ENCODE data around the gene PARD3B.
A peak's percentile ranks its signal among the peaks of the same experiment; 100 is the strongest.

The PARD3B gene

GRCh38 chr2:205561441-205561840, 1016.2 kb downstream of the PARD3B start:
- H3K4me3 ChIP-seq (replicated peaks; ENCODE audit: low read depth, low read length), result no peak overlapping the region
- TF ChIP-seq CTCF (IDR thresholded peaks at IDR 0.05; ENCODE audit: insufficient read depth, low read length, poor library complexity, severe bottlenecking), result no peak
- no peak for DNase-seq (ENCODE audit: extremely low read depth, insufficient read length)
- no peaks in the 10 kb centered on the region; the same call in 1 of the 2 replicates for H3K27me3 ChIP-seq (replicated peaks; ENCODE audit: control insufficient read depth, insufficient read depth, low read length)
- no peaks in the 10 kb centered on the region for H3K36me3 ChIP-seq (ENCODE audit: control insufficient read depth, insufficient read depth, low read length)

GRCh38 chr2:205563646-205564045, 1018.4 kb downstream of the PARD3B start:
- Histone ChIP-seq H3K27me3 (replicated peaks; ENCODE audit: control insufficient read depth, insufficient read depth, low read length) (no peaks in the 10 kb centered on the region; the same call in 1 of the 2 replicates), H3K36me3 (ENCODE audit: control insufficient read depth, insufficient read depth, low read length) (no peaks in the 10 kb centered on the region), H3K4me3 (replicated peaks; ENCODE audit: low read depth, low read length) (no peak overlapping the region)
- peak; percentile 61 for TF ChIP-seq CTCF (IDR thresholded peaks at IDR 0.05; ENCODE audit: insufficient read depth, low read length, poor library complexity, severe bottlenecking)
- DNase-seq (ENCODE audit: extremely low read depth, insufficient read length), result no peak

DNA sequence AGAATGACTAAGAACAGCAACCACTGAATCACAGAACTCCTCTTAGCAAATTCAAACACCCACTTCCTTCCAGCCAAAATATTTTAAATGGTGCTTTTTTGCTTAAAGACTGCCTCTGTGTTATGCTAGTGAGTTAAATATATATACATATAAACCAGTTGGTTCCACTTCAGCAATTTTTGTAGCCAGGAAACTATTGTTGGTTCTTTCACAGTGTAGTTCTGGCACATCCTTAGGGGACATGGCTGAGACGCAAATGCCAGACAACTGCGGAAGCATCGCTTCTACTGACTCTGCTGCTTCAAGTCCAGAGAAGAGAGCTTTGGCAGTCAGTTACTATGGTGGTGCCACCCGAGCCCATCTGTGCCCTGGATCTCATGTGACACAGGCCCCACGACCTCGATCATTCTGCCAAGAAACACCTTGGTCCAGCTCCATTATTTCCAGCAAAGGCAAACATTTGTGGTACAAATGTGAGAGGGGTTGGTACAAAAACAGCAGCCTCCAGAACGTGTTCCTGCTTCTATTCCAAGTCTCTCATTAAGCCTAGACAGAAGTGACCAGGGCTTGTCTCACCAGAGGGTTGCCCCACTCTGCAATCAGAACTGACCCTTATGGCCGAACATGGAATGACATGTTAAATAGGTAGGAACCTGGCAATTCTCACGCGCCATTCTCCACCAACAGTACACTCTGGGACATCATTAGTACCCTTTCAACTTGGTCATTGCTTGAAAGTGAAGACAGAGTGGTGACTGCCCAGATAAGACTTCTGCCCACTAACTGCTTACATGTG, 1019.3 kb downstream of the PARD3B start:
- H3K27me3 ChIP-seq (replicated peaks; ENCODE audit: control insufficient read depth, insufficient read depth, low read length), result no peaks in the 10 kb centered on the region; the same call in 1 of the 2 replicates
- no peak overlapping the region for H3K4me3 ChIP-seq (replicated peaks; ENCODE audit: low read depth, low read length)
- no peak for TF ChIP-seq CTCF (IDR thresholded peaks at IDR 0.05; ENCODE audit: insufficient read depth, low read length, poor library complexity, severe bottlenecking)
- no peaks in the 10 kb centered on the region for H3K36me3 ChIP-seq (ENCODE audit: control insufficient read depth, insufficient read depth, low read length)
- DNase-seq (ENCODE audit: extremely low read depth, insufficient read length), result no peak

DNA sequence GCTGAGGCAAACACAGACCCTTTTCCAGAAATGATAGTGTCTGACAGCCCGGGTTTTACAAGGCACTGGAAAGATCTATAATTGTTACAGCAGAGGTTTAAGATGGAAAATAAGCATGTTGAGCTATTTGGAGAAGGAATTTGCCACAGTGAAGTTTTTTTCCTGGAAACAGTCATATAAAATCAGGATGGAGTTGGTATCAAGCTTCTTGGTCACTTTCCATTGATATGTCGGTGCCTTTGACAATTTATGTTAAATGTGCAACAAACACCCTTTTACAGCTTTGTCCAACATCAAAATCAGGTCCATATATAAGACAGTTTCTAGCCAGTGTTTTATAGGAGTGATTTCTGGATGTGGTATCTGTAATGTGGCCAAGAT, 1019.9 kb downstream of the PARD3B start:
- Histone ChIP-seq H3K36me3 (ENCODE audit: control insufficient read depth, insufficient read depth, low read length) (no peaks in the 10 kb centered on the region), H3K4me3 (replicated peaks; ENCODE audit: low read depth, low read length) (no peak overlapping the region), H3K27me3 (replicated peaks; ENCODE audit: control insufficient read depth, insufficient read depth, low read length) (no peaks in the 10 kb centered on the region; the same call in 1 of the 2 replicates)
- TF ChIP-seq CTCF (IDR thresholded peaks at IDR 0.05; ENCODE audit: insufficient read depth, low read length, poor library complexity, severe bottlenecking), result no peak
- DNase-seq (ENCODE audit: extremely low read depth, insufficient read length), result no peak

GRCh38 chr2:205566606-205567168, 1021.4 kb downstream of the PARD3B start:
- no peaks in the 10 kb centered on the region; the same call in 1 of the 2 replicates for H3K27me3 ChIP-seq (replicated peaks; ENCODE audit: control insufficient read depth, insufficient read depth, low read length)
- no peak overlapping the region for H3K4me3 ChIP-seq (replicated peaks; ENCODE audit: low read depth, low read length)
- no peak for DNase-seq (ENCODE audit: extremely low read depth, insufficient read length)
- H3K36me3 ChIP-seq (ENCODE audit: control insufficient read depth, insufficient read depth, low read length), result no peaks in the 10 kb centered on the region
- TF ChIP-seq CTCF (IDR thresholded peaks at IDR 0.05; ENCODE audit: insufficient read depth, low read length, poor library complexity, severe bottlenecking), result no peak
